GM18909 (cell line): ENCODE results near the gene LDAF1.
"Not testable (repeated sequence)": the region's sequence is repeated elsewhere in the genome, so short reads cannot be mapped to it uniquely, and the experiment has no call there.

Source experiments
- ATAC-seq: cut with Tn5 transposase; IDR thresholded peaks from one replicate; pipeline ENCODE4 v1.9.1; 2021; ENCODE audit warnings: mild to moderate bottlenecking; ENCODE audit not compliant: unreplicated experiment, poor library complexity

The LDAF1 gene

GRCh38 chr16:21160276-21160675 lies 1.8 kb downstream of the LDAF1 start:
- ATAC-seq, result no peak

GRCh38 chr16:21161211-21161610 lies 2.7 kb downstream of the LDAF1 start:
- ATAC-seq, result no peak

GRCh38 chr16:21162661-21163151 lies 4.2 kb downstream of the LDAF1 start:
- ATAC-seq, result no peak

- ATAC-seq, result no peak
Observed at GRCh38 chr16:21163576-21163975, 5.1 kb downstream of the LDAF1 start.

GRCh38 chr16:21164521-21165168 lies 6.2 kb downstream of the LDAF1 start:
- no peak for ATAC-seq

- no peak for ATAC-seq
Observed at GRCh38 chr16:21166561-21166961, 8.1 kb downstream of the LDAF1 start.

GRCh38 chr16:21167360-21167759 lies 8.9 kb downstream of the LDAF1 start:
- ATAC-seq, result no peak

GRCh38 chr16:21167929-21168602 lies 9.6 kb downstream of the LDAF1 start:
- no peak for ATAC-seq

- ATAC-seq, result no peak
Observed at GRCh38 chr16:21169249-21169981, 10.9 kb downstream of the LDAF1 start.

GRCh38 chr16:21170116-21170515 lies 11.6 kb downstream of the LDAF1 start:
- not testable (repeated sequence) for ATAC-seq

- no peak for ATAC-seq
Observed at GRCh38 chr16:21172650-21173049, 14.2 kb downstream of the LDAF1 start.

- no peak for ATAC-seq
Observed at GRCh38 chr16:21175397-21175796, 16.9 kb downstream of the LDAF1 start.

- no peak for ATAC-seq
Observed at GRCh38 chr16:21179126-21179982, 20.9 kb downstream of the LDAF1 start.

GRCh38 chr16:21179983-21180365 lies 21.5 kb downstream of the LDAF1 start:
- ATAC-seq, result no peak

GRCh38 chr16:21183995-21184394 lies 25.5 kb downstream of the LDAF1 start:
- no peak for ATAC-seq

GRCh38 chr16:21184834-21185233 lies 26.4 kb downstream of the LDAF1 start:
- no peak for ATAC-seq

GRCh38 chr16:21185659-21186325 lies 27.3 kb downstream of the LDAF1 start:
- no peak for ATAC-seq

GRCh38 chr16:21186326-21186691 lies 27.8 kb downstream of the LDAF1 start:
- ATAC-seq, result no peak

- ATAC-seq, result no peak
Observed at GRCh38 chr16:21189311-21189710, 30.8 kb downstream of the LDAF1 start.

GRCh38 chr16:21190013-21190412 lies 31.5 kb downstream of the LDAF1 start:
- no peak for ATAC-seq
